ENCODE results near the gene F2R.
"Not testable (repeated sequence)": the region's sequence is repeated elsewhere in the genome, so short reads cannot be mapped to it uniquely, and the experiment has no call there.

Gene F2R

GRCh38 chr5:76715736-76716455 lies at the start of gene F2R:
TSS of gene F2R (plus strand) at chr5:76716126. CDS start at chr5:76716308, 182 bp downstream.
- H3K4me3 ChIP-seq = peak within 1 kb of the TSS; percentile 83
- no peaks in the 10 kb centered on the region; the same call in 1 of the 2 replicates for H3K27me3 ChIP-seq (ENCODE audit: low read depth)
- in situ Hi-C loops (cut with MboI; ENCODE audit: low sequenced_read_pairs) = no loop called here
- DNase-seq (ENCODE audit: low spot score in 2 of 2) = peak; percentile 65 to 83
- H3K9me3 ChIP-seq = no peaks in the 10 kb centered on the region
- H3K4me1 ChIP-seq = peaks cover 9% of the 10 kb centered on the region
- no peaks in the 10 kb centered on the region for H3K36me3 ChIP-seq (replicated peaks)

- no peaks in the 10 kb centered on the region for H3K4me1 ChIP-seq
- no peak for DNase-seq (ENCODE audit: low spot score in 2 of 2)
- H3K9me3 ChIP-seq = no peaks in the 10 kb centered on the region
- no peaks in the 10 kb centered on the region for H3K27me3 ChIP-seq (ENCODE audit: low read depth)
- no peaks in the 10 kb centered on the region for H3K36me3 ChIP-seq (replicated peaks)
- in situ Hi-C loops (cut with MboI; ENCODE audit: low sequenced_read_pairs) = no loop called here
- H3K4me3 ChIP-seq = no peak overlapping the region
Measured at GRCh38 chr5:76667495-76667894, 48.4 kb upstream of the F2R start.

GRCh38 chr5:76669245-76669644 lies 46.7 kb upstream of the F2R start:
- no peaks in the 10 kb centered on the region for H3K4me1 ChIP-seq

GRCh38 chr5:76670508-76670907 lies 45.4 kb upstream of the F2R start:
- H3K36me3 ChIP-seq (replicated peaks) = no peaks in the 10 kb centered on the region
- no peaks in the 10 kb centered on the region for H3K9me3 ChIP-seq
- DNase-seq (ENCODE audit: low spot score in 2 of 2) = no peak
- no peaks in the 10 kb centered on the region for H3K4me1 ChIP-seq
- no peaks in the 10 kb centered on the region for H3K27me3 ChIP-seq (ENCODE audit: low read depth)
- H3K4me3 ChIP-seq = no peak overlapping the region
- in situ Hi-C loops (cut with MboI; ENCODE audit: low sequenced_read_pairs) = no loop called here

More at GRCh38 chr5:76669245-76669644, 46.7 kb upstream of the F2R start:
- no peaks in the 10 kb centered on the region for H3K27me3 ChIP-seq (ENCODE audit: low read depth)
- in situ Hi-C loops (cut with MboI; ENCODE audit: low sequenced_read_pairs) = no loop called here
- no peaks in the 10 kb centered on the region for H3K9me3 ChIP-seq
- H3K36me3 ChIP-seq (replicated peaks) = no peaks in the 10 kb centered on the region
- H3K4me3 ChIP-seq = no peak overlapping the region
- DNase-seq (ENCODE audit: low spot score in 2 of 2) = no peak

- Histone ChIP-seq H3K9me3 (no peaks in the 10 kb centered on the region), H3K27me3 (ENCODE audit: low read depth) (no peaks in the 10 kb centered on the region), H3K4me3 (no peak overlapping the region), H3K4me1 (no peaks in the 10 kb centered on the region), H3K36me3 (replicated peaks) (no peaks in the 10 kb centered on the region)
- no peak for DNase-seq (ENCODE audit: low spot score in 2 of 2)
- in situ Hi-C loops (cut with MboI; ENCODE audit: low sequenced_read_pairs) = no loop called here
Measured at GRCh38 chr5:76672242-76672641, 43.7 kb upstream of the F2R start.

- no peaks in the 10 kb centered on the region for H3K36me3 ChIP-seq (replicated peaks)
- H3K27me3 ChIP-seq (ENCODE audit: low read depth) = no peaks in the 10 kb centered on the region
- H3K9me3 ChIP-seq = no peaks in the 10 kb centered on the region
- in situ Hi-C loops (cut with MboI; ENCODE audit: low sequenced_read_pairs) = no loop called here
- no peaks in the 10 kb centered on the region for H3K4me1 ChIP-seq
- no peak for DNase-seq (ENCODE audit: low spot score in 2 of 2)
- H3K4me3 ChIP-seq = no peak overlapping the region
Measured at GRCh38 chr5:76673125-76673524, 42.8 kb upstream of the F2R start.

- no peaks in the 10 kb centered on the region for H3K27me3 ChIP-seq (ENCODE audit: low read depth)
- H3K9me3 ChIP-seq = no peaks in the 10 kb centered on the region
- no peak for DNase-seq (ENCODE audit: low spot score in 2 of 2)
- no peak overlapping the region for H3K4me3 ChIP-seq
- H3K36me3 ChIP-seq (replicated peaks) = no peaks in the 10 kb centered on the region
- in situ Hi-C loops (cut with MboI; ENCODE audit: low sequenced_read_pairs) = no loop called here
- H3K4me1 ChIP-seq = no peaks in the 10 kb centered on the region
Measured at GRCh38 chr5:76674330-76675066, 41.4 kb upstream of the F2R start.

- no peaks in the 10 kb centered on the region for H3K9me3 ChIP-seq
- no peaks in the 10 kb centered on the region for H3K36me3 ChIP-seq (replicated peaks)
- H3K4me1 ChIP-seq = no peaks in the 10 kb centered on the region
- DNase-seq (ENCODE audit: low spot score in 2 of 2) = no peak
- in situ Hi-C loops (cut with MboI; ENCODE audit: low sequenced_read_pairs) = no loop called here
- no peak overlapping the region for H3K4me3 ChIP-seq
- no peaks in the 10 kb centered on the region for H3K27me3 ChIP-seq (ENCODE audit: low read depth)
Measured at GRCh38 chr5:76675364-76675763, 40.6 kb upstream of the F2R start.

- in situ Hi-C loops (cut with MboI; ENCODE audit: low sequenced_read_pairs) = no loop called here
- no peaks in the 10 kb centered on the region for H3K9me3 ChIP-seq
- no peaks in the 10 kb centered on the region for H3K36me3 ChIP-seq (replicated peaks)
- no peaks in the 10 kb centered on the region for H3K27me3 ChIP-seq (ENCODE audit: low read depth)
- no peak for DNase-seq (ENCODE audit: low spot score in 2 of 2)
- no peaks in the 10 kb centered on the region for H3K4me1 ChIP-seq
- no peak overlapping the region for H3K4me3 ChIP-seq
Measured at GRCh38 chr5:76677849-76678472, 38.0 kb upstream of the F2R start.

- DNase-seq (ENCODE audit: low spot score in 2 of 2) = no peak
- Histone ChIP-seq H3K36me3 (replicated peaks) (no peaks in the 10 kb centered on the region), H3K9me3 (no peaks in the 10 kb centered on the region), H3K27me3 (ENCODE audit: low read depth) (no peaks in the 10 kb centered on the region), H3K4me3 (no peak overlapping the region), H3K4me1 (no peaks in the 10 kb centered on the region)
- in situ Hi-C loops (cut with MboI; ENCODE audit: low sequenced_read_pairs) = no loop called here
Measured at GRCh38 chr5:76679231-76679630, 36.7 kb upstream of the F2R start.

- H3K27me3 ChIP-seq (ENCODE audit: low read depth); DNase-seq (ENCODE audit: low spot score in 2 of 2); H3K4me3 ChIP-seq; H3K36me3 ChIP-seq (replicated peaks); H3K4me1 ChIP-seq; H3K9me3 ChIP-seq; in situ Hi-C loops (cut with MboI; ENCODE audit: low sequenced_read_pairs): not testable (repeated sequence)
Measured at GRCh38 chr5:76680826-76681225, 35.1 kb upstream of the F2R start.

GRCh38 chr5:76681287-76681686 lies 34.6 kb upstream of the F2R start:
- no peak for DNase-seq (ENCODE audit: low spot score in 2 of 2)
- Histone ChIP-seq H3K9me3 (no peaks in the 10 kb centered on the region), H3K36me3 (replicated peaks) (no peaks in the 10 kb centered on the region), H3K4me1 (no peaks in the 10 kb centered on the region), H3K27me3 (ENCODE audit: low read depth) (no peaks in the 10 kb centered on the region), H3K4me3 (no peak overlapping the region)
- in situ Hi-C loops (cut with MboI; ENCODE audit: low sequenced_read_pairs) = no loop called here

GRCh38 chr5:76682387-76682786 lies 33.5 kb upstream of the F2R start:
- Histone ChIP-seq H3K27me3 (ENCODE audit: low read depth) (no peaks in the 10 kb centered on the region), H3K36me3 (replicated peaks) (no peaks in the 10 kb centered on the region), H3K4me3 (no peak overlapping the region), H3K9me3 (no peaks in the 10 kb centered on the region), H3K4me1 (no peaks in the 10 kb centered on the region)
- no peak for DNase-seq (ENCODE audit: low spot score in 2 of 2)
- in situ Hi-C loops (cut with MboI; ENCODE audit: low sequenced_read_pairs) = no loop called here

Data from HAP-1 (cell line).